Hematopoietic multipotent progenitor cell treated with erythropoietin and hydrocortisone succinate and interleukin-3 and kit ligand, for 15 days (in vitro differentiated cells): ENCODE results near the gene SELPLG.
"Not testable (repeated sequence)": the region's sequence is repeated elsewhere in the genome, so short reads cannot be mapped to it uniquely, and the experiment has no call there.

Source experiments
- DNase-seq: peaks from one replicate; pipeline ENCODE4 v3.0.0-alpha.2; 2015; ENCODE audit warnings: low spot score

SELPLG gene

GRCh38 chr12:108589840-108590229, 43.9 kb downstream of the SELPLG start:
- no peak for DNase-seq

- no peak for DNase-seq
These were observed 44.5 kb downstream of the SELPLG start for GRCh38 chr12:108589028-108589839.

- DNase-seq, result no peak
These were observed 45.9 kb downstream of the SELPLG start for GRCh38 chr12:108587826-108588225.

- DNase-seq, result no peak
These were observed 47.4 kb downstream of the SELPLG start for GRCh38 chr12:108586306-108586705.

GRCh38 chr12:108585864-108586263, 47.8 kb downstream of the SELPLG start:
- no peak for DNase-seq

GRCh38 chr12:108584456-108585065, 49.1 kb downstream of the SELPLG start:
- DNase-seq, result no peak

- DNase-seq, result no peak
These were observed 49.7 kb downstream of the SELPLG start for GRCh38 chr12:108583991-108584390.

GRCh38 chr12:108582978-108583770, 50.5 kb downstream of the SELPLG start:
- DNase-seq, result no peak

- DNase-seq, result no peak
These were observed 51.2 kb downstream of the SELPLG start for GRCh38 chr12:108582509-108582908.

- DNase-seq, result no peak
These were observed 52.1 kb downstream of the SELPLG start for GRCh38 chr12:108581311-108582227.

- no peak for DNase-seq
These were observed 53.2 kb downstream of the SELPLG start for GRCh38 chr12:108580531-108580930.

- no peak for DNase-seq
These were observed 54.9 kb downstream of the SELPLG start for GRCh38 chr12:108578813-108579212.

GRCh38 chr12:108578264-108578663, 55.4 kb downstream of the SELPLG start:
- DNase-seq, result no peak

- no peak for DNase-seq
These were observed 56.2 kb downstream of the SELPLG start for GRCh38 chr12:108577458-108577857.

- no peak for DNase-seq
These were observed 56.9 kb downstream of the SELPLG start for GRCh38 chr12:108576660-108577234.

GRCh38 chr12:108575199-108575912, 58.3 kb downstream of the SELPLG start:
- no peak for DNase-seq

GRCh38 chr12:108574276-108574675, 59.4 kb downstream of the SELPLG start:
- DNase-seq, result not testable (repeated sequence)

GRCh38 chr12:108573317-108573716, 60.4 kb downstream of the SELPLG start:
- no peak for DNase-seq

GRCh38 chr12:108572166-108572790, 61.4 kb downstream of the SELPLG start:
- no peak for DNase-seq
